ENCODE results near the gene ADAM12.

DNA sequence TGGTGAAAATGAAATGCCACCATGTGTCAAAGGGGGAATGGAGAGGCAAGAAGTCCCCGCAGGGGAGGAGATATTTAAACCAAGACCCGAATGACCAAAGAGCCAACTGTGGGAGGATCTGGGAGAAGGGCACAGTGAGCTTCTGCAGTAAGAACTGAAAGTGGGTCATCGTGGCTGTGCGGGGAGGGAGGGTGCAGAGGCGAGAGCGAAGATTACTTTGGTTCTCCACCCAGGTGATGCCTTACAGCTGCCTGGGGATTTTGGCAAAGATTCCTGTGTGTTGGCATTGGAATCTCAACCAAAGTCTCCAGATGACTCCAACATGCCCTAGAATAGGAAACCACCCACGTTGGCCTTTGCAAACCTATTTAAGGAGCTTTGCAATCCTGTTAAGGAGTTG lies 44.2 kb upstream of the ADAM12 start:
- no peak for TF ChIP-seq EP300 (IDR thresholded peaks at IDR 0.05; ENCODE audit: borderline replicate concordance)
- no peak for TF ChIP-seq CEBPB (IDR thresholded peaks at IDR 0.05)
- TF ChIP-seq CREB1 (IDR thresholded peaks at IDR 0.05; ENCODE audit: low read depth), result no peak
- no peak for TF ChIP-seq YY1 (IDR thresholded peaks at IDR 0.05; ENCODE audit: low read depth)
- TF ChIP-seq, protein P1, sequence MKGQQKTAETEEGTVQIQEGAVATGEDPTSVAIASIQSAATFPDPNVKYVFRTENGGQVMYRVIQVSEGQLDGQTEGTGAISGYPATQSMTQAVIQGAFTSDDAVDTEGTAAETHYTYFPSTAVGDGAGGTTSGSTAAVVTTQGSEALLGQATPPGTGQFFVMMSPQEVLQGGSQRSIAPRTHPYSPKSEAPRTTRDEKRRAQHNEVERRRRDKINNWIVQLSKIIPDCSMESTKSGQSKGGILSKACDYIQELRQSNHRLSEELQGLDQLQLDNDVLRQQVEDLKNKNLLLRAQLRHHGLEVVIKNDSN (IDR thresholded peaks at IDR 0.05), result no peak
- TF ChIP-seq, protein P2, sequence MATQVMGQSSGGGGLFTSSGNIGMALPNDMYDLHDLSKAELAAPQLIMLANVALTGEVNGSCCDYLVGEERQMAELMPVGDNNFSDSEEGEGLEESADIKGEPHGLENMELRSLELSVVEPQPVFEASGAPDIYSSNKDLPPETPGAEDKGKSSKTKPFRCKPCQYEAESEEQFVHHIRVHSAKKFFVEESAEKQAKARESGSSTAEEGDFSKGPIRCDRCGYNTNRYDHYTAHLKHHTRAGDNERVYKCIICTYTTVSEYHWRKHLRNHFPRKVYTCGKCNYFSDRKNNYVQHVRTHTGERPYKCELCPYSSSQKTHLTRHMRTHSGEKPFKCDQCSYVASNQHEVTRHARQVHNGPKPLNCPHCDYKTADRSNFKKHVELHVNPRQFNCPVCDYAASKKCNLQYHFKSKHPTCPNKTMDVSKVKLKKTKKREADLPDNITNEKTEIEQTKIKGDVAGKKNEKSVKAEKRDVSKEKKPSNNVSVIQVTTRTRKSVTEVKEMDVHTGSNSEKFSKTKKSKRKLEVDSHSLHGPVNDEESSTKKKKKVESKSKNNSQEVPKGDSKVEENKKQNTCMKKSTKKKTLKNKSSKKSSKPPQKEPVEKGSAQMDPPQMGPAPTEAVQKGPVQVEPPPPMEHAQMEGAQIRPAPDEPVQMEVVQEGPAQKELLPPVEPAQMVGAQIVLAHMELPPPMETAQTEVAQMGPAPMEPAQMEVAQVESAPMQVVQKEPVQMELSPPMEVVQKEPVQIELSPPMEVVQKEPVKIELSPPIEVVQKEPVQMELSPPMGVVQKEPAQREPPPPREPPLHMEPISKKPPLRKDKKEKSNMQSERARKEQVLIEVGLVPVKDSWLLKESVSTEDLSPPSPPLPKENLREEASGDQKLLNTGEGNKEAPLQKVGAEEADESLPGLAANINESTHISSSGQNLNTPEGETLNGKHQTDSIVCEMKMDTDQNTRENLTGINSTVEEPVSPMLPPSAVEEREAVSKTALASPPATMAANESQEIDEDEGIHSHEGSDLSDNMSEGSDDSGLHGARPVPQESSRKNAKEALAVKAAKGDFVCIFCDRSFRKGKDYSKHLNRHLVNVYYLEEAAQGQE (IDR thresholded peaks at IDR 0.05; ENCODE audit: low read depth), result no peak
- TF ChIP-seq, protein P3, sequence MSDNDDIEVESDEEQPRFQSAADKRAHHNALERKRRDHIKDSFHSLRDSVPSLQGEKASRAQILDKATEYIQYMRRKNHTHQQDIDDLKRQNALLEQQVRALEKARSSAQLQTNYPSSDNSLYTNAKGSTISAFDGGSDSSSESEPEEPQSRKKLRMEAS (IDR thresholded peaks at IDR 0.05), result no peak
- TF ChIP-seq RAD21 (IDR thresholded peaks at IDR 0.05; ENCODE audit: low read depth), result no peak
- TF ChIP-seq EGR1 (IDR thresholded peaks at IDR 0.05), result no peak
- no peak for TF ChIP-seq TAF1 (IDR thresholded peaks at IDR 0.05; ENCODE audit: low read depth)
- no peak for TF ChIP-seq TEAD4 (IDR thresholded peaks at IDR 0.05)
